ENCODE measurements around the gene NCS1.

Gene NCS1

DNA sequence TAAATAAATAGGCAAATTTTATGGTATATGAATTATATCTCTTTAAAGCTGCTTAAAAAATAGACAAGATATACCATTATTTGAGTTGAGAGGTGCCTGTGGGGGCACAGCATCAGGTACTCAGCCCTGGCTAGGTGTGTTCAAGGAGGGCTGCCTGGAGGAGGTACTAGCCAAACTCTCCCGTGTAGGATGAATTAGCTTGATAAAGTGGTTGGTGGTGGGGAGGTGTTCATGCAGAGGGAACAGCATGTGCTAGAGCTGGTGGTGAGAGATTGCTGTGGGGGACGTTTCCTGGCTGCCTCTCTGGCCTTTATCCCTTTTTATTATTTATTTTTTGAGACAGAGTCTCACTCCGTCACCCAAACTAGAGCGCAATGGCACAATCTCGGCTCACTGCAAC lies 23.2 kb upstream of the NCS1 start:
- no peak for DNase-seq

DNA sequence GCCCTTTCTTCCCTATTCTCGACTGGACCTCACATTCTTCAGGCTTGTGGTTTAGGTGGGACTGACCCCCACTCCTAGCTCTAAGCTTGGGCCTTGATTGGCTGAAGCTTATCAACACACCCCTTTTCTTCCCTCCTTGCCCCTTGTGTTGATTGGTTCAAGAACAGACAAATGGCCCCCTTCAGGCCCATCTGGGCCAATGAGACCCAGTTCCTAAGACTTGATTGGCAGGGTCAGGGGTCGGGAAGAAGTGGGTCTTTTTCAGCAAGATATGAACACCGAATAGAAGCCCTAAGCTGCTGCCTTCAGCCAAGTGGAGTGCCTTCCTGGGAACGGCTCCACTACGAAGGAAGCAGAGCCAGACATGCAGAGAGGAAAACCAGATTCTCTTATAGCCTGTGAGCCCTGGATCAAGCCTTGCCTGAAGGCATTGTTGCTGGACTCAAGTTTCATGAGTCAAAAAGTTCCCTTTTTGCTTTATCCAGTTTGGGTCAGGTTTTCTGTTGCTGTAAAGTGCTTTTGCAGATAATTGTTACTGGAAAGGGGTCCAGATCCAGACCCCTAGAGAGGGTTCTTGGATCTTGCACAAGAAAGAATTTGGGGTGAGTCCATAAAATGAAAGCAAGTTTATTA lies 22.4 kb upstream of the NCS1 start:
- DNase-seq: no peak

DNA sequence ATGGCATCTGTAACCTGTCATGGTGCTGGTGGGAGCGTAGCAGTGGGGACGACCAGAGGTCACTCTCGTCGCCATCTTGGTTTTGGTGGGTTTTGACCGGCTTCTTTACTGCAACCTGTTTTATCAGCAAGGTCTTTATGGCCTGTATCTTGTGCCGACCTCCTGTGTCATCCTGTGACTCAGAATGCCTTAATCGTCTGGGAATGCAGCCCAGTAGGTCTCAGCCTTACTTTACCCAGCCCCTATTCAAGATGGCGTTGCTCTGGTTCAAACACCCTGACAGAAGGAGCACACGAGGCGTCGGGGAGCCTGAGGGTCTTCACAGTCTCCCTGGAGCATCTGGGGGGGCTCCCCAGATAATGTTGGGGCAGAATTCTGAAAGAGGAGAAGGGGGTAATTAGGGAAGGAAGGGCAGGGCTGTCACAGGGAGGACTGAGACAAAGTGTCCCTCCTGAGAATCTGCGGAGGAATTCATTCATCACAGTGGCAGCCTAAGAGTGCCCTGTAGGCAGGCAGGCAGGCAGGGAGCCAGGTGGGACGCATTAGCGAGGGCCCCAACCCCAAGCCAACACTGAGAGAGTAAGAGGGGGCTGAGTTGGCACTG lies 21.3 kb upstream of the NCS1 start:
- DNase-seq: no peak

DNA sequence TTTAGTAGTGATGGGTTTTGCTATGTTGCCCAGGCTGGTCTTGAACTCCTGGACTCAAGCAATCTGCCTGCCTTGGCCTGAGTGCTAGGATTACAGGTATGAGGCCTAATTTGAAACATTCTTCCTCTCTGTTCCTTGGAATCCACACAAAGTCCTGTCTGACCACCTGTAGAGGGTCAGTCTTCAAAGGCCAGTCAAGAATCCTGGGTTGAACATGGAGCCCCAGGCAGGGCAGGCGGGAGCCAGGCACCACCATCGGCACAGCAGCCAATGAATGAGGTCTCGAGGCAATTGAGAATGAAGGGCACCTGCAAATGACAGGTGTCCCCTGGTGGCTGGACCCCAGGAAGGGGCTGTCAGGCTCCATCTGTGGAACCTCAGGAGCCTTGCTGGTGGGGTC lies 17.4 kb upstream of the NCS1 start:
- no peak for DNase-seq

DNA sequence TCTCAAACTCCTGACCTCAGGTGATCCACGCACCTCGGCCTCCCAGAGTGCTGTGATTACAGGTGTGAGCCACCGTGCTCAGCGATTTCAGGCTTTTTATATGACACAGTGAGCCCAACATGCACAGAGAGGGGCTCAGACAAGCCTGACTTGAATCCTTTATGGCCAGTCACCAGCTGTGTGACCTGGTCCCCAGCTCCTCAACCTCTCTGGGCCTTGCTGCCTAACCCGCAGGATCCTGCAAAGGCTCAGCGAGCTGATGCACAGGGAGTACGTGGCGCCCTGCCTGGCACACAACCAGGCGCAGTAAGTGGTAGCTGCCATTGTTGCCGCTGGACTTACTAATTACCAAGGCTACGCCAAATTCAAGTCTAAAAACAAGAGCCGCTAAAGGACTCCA lies 16.6 kb upstream of the NCS1 start:
- DNase-seq: no peak

DNA sequence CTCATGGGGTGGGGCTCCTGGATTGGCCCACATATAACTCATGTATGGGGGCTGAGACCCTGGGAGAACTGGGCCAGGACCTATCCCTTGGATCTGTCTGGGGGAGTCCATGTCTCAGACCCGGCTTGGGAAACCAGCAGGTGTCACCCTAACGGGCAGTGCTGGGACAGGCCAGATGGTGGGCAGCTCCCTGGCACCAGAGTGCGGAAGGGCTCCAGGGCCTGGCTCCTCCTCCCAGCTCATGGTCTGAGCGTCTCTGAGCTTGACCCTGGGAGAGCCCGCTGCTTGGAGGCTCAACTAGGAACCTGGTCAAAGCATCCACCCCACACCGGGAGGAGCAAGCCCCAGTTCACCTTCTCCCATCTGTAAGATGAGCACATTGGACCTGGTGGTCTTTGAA lies 15.5 kb upstream of the NCS1 start:
- no peak for DNase-seq

DNA sequence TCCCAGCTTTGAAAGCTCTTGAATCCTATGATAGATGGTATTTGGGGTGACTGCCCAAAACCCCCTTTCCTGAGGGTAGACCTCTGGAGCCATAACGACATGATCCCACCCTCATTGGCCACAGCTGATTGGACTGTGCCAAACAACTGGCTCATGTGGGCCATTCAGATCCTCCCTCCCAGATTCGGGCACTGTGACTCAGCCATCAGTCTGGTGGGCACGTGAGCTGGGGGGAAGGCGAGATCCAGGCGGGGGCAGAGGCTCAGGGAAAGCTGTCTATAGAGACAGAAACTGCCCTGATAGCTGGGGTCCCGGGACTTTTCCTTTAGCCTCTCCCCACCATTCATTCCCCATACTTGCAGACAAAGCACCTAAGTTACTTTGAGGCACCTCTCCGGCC lies 15.1 kb upstream of the NCS1 start:
- DNase-seq: no peak

DNA sequence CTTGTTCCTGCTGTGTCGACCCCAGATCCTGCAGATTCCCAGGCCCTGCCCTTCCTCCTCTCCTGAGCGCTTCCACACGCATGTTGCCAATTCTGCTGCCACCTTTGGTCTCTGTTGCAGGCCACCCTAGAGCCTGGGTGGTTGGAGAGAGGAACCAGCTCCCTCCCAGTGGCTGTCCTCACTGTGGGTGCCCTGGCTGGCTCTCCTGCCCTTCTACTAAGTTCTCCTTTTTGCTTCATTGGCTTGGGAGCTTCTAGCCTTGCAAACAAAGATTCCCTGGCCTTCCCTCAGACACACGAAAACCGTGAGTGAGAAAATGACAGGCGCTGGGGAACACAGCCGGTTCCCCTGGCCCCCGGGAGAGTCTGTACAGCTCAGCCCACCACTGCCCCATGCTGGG lies 14.2 kb upstream of the NCS1 start:
- no peak for DNase-seq

DNA sequence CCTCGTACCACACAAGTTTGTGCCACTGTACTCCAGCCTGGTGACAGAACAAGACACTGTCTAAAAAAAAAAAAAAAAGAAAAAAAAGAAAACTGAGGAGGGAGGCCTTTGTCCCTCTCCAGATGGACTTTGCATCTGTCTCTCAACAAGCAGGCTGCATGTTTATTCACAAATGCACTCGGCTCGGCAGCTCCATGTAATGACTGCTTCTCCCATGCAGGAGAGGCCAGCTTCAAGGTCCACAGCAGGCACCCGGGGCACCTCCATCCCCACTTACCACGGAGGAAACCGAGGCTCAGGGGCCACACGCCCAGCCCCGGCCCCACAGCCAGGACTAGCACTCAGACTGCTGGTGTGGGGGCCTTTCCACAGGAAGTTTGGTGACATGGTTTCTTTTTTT lies 13.1 kb upstream of the NCS1 start:
- DNase-seq: peak; percentile 13

DNA sequence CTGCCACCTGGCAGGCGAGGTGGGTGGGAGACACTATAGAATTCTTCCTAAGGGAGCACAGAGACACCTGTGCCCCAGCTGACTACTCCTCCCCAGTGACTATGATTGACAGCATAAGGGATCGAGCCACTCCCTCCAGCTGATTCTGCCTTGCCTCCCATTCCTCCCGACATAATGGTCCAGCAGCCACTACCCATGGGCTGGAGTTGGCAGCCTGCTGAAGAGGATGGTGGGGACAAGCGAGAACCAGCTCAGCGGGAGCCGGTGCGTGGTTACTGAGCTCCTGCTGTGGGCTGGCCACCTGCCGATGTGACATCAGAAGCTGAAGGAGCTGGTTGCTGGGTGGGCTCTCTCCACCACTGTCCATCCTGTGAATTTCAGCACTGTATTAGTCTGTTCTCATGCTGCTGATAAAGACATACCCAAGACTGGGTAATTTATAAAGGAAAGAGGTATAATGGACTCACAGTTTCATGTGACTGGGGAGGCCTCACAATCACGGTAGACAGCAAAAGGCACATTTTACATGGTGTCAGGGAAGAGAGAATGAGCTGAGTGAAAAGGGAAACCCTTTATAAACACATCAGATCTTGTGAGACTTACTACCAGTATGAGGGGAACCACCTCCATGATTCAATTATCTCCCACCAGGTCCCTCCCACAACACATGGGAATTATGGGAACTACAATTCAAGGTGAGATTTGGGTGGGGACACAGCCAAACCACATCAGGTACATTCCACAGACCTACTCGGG lies 12.1 kb upstream of the NCS1 start:
- no peak for DNase-seq

DNA sequence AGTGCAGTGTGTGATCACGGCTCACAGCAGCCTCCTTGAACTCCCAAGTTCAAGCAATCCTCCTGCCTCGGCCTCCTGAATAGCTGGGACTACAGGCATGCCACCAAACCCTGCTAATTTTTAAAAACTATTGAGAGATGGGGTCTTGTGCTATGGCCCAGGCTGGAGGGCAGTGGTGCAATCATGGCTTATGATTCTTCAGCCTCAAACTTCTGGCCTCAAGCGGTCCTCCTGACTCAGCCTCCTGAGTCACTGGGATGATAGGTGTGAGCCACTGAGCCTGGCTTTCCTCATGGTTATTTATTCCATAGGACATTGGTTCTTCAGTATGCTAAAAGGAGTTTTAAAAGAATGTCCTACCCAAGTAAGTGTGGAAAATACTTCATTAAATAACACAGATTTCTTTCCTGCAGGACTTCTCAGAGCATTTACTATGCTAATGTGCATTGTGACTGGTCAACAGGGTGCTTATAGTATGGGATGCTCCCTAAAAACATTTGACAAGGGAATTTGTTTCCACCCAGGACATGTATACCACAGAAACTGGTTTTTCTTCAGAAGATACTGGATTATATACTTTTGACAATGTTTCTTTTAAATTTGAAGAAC lies 11.2 kb upstream of the NCS1 start:
- no peak for DNase-seq

DNA sequence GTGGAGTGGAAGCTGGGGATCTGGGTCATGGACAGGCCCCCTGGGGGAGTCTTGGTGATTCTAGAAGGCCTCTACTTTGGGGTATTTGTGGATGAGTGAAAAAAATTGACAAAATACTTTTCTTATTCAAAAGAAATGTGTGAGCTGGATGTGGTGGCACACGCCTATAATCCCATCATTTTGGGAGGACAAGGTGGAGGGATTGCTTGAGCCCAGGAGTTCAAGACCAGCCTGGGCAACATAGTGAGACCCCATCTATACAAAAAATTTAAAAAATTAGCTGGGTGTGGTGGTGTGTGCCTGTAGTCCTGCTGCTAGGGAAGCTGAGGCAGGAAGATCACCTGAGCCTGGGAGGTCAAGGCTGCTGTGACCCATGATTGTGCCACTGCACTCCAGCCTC lies 6.6 kb upstream of the NCS1 start:
- no peak for DNase-seq

DNA sequence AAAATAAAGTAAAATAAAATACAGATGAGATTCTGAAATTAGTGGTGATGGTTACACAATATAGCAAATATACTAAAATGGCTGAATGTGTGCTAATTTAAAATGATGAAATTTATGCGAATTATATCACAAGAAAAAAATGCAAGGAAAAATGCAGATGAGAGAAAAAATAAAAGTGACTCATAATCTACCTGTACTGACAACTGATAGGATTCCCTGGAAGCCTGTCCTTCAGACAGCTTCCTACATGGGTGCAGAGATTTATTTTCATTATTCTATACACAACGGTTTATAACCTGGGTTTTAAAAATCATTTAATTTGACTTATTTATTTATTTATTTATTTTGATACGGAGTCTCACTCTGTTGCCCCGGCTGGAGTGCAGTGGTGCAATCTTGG lies 5.8 kb upstream of the NCS1 start:
- DNase-seq: no peak

DNA sequence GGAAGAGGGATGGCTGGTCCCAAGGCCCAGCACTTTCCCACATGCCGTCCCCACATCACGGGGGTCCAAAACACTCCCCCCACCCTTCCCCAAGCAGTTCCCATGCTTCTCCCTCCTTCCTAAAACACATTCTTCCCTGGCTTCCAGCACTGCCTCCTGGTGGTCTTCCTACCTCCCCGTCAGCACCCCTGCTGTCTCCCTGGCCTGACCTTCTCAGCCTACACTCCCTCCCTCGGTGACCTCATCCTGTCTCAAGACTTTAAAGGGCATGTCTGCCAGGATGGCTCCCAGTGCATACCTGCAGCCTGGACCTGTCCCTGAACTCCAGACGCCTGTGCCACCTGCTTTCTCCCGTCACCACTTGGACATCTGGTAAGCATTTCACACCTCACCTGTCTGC lies 4.3 kb upstream of the NCS1 start:
- DNase-seq: no peak

DNA sequence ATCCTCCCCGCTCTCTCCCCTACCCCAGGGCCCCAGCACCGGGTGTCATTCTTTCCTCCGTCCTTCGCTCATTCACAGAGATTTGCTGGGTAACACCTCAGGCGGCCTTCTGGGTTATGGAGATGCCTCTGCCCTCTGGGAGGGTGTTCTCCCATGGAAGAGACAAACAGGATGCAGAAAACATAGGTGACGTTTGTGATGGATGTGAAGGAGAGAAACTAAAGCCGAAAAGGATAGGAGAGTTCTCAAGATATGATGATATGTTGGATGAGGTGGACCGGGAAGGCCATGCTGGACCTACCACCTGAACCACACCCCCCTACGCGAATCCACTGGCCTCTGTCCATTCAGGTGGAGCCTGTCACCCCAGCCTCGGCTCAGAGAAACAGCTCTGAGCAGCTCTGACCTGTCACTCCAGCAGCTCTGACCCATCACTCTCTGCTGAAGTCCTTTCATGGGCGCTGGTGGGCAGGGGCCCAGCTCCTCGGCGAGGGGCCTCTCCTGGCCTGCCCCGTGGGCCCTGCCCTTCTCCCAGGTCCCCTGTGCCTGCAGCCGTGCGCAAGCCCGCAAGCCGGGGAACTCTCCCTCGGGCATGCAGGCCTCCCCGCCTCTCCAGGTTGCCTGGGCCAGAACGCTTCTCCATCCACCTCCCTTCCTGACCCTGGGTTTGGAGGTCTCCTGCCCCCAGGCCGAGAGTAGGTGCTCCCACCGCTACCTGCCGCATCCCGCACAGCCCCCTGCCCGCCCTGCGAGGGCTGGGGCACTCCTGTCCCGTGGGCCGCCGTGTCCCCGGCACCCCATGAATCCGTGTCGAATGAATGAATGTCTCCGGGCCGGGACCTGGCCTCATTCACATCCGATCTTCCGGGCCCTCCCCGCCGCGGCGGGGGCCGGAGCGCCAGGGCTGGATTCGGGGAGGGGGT lies 717 bp upstream of the NCS1 start:
- no peak for DNase-seq

DNA sequence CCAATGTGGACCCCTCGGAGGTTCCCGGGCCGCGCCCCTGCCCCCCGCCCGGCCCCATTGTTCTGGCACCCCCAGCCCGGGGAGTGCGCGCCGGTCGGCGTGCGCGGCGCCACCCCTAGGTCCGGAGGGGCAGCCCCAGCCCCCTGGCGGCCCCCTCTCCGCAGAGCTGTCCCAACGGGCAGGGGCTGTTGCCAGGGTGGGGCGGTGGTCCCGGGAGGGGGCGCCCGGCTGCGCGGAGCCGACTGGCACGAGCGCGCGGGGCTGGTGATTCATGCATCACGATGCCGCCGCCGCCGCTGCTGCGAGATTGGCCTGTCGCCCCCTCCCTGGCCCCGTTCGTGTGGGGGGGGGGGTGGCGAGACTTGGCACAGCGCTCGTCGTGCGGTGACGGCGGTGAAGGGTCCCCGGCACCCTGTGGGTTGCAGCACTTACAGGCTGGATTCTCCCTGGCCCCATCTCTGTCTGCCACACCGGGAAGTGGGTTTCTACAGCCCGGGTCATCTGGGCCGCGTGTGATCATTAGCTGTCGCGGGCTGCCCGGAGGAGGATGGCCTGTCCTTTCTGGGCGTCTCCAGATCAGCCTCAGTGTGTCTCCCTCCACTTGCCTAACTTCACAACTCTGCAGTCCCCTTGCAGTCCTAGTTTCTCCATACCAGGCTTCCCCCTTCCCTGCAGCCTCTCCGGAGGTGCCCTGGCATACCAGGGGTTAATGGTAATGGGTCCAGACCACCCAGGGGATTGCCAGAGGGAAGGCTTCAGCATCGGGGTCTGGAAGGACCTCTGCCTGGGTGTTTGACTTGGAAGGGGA lies 858 bp downstream of the NCS1 start:
- DNase-seq: no peak

DNA sequence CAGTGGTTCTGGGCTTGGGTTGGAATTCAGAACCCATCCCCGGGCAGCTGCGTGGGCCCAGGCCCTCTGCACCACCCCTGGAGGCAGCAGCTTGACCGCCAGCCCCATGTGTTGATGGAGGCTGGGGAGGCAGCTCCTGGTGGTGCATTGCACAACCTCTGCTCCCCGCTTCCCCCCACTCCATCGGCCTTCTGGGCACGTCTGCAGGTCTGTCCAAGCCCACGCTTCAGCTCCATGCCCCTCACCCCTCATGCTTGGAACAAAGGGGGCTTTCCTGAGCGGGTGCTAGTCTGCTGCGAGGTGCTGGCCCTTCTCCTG lies 1.4 kb downstream of the NCS1 start:
- no peak for DNase-seq

DNA sequence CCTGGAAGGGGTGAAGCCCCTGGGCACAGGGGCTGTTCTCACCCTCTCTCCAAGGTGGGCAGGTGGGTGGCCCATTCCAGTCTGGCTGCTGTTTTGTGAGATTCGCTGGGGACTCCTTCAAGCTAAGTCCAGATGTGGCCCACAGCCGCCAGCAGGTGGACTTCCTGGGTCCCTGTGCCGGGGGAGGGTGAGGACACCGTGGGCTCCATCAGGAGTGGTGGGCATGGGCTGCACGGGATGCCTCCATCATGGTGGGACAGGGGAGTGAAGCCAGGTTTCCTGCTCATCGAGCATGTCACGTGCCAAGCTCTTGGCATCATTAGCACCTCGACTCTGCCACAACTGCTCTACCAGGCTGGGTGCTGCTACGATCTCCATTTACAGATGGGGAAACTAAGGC lies 1.8 kb downstream of the NCS1 start:
- DNase-seq: no peak

DNA sequence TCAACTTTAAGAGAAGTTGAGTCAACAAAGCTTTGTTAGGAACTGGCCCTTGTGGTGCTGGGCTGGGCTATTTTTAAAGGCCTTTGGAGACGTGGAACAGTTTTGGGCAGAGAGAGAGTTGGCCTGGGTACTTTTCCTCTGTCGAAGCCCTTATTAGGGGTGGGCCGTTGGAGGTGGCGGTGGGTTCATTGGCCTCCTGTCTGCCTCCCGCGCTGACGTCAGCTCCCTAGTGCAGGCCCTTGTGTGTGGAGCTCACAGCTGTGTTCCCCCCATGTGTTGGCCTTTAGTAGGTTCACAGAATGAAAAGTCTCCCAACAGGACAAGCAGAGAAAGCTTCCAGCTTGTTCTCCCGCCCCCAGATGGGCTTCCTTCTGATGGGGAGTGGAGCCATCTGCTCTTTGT lies 2.7 kb downstream of the NCS1 start:
- no peak for DNase-seq

DNA sequence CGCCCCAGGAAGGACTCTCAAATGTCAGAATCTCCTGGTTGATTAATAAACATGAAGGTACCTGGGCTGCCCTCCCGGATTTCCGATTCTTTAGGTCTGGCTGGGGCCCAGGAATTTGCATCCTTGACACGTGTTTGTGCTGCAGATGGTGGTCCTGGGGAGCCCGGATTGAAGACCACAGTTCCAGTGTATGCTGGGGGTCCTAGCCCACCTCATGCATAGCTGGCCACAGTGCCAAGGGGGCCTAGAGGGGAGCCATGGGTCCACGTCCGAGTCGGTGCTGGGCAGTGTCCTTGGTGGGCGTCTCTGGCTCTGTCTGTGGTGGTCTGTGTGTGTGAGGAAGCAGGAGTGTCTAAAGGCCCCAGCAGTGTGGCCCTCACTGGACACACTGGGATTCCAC lies 3.2 kb downstream of the NCS1 start:
- no peak for DNase-seq

DNA sequence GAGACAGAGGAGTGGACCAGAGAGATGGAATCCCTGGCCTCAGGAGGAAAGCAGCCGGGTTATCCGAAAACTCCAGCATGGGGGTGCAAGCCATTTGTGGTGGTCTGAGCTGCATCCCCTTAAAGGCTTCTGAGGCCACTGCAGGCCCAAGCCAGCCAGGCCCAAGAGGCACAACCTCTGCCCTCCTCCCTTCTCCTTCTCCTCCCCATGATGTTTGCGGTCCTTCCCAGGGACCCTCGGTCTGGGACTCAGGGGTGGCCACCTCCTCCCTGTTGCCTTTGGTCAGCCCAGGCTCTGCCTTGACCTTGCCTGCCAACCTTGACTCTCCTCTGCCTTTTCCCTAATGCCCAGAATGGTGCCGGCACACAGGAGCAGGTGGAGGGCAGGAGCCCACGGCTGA lies 4.6 kb downstream of the NCS1 start:
- no peak for DNase-seq
